ENCODE results near the gene PLOD1. TPM values are rescaled to one million over a fixed set of nuclear protein-coding genes. Genes with fewer than 3 reads are reported as not detected.

Gene PLOD1
- total and polyA plus RNA-seq, 8 donors = 20.0 to 55.2 (median 35.1) TPM

DNA sequence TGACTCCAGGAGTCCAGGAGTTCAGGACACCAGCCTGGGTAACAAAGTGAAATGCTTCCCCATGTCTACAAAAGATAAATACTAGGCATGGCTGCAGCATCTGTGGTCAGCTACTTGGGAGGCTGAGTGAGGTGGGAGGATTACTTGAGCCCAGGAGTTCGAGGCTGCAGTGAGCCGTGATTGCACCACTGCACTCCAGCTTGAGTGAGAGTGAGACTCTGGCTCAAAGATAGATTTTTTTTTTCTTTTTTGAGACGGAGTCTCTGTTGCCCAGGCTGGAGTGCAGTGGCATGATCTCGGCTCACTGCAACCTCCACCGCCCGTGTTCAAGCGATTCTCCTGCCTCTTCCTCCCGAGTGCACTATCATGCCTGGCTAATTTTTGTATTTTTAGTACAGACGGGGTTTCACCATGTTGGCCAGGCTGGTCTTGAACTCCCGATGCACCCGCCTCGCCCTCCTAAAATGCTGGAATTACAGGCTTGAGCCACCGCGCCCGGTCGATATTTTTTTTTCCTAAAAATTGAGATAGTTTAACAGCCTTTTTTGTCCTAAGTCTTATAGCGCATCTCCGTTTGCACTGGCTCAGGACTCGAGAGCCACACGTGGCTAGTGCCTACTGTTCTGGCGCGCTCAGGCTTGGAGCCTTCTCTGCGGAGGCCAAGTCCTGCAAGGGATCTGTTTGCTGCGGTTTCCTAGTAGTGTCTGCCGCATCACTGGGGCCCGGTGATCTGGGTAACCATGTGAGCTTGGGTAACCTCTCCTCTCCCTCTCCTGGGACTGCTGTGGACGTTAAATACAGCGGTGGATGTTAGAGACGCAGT is 44.7 kb downstream of the PLOD1 start:
- H3K27me3 ChIP-seq = no peaks in the 10 kb centered on the region
- DNase-seq (peak in 2 of 6 donors; percentile 54 to 70), FAIRE-seq (no peak), ATAC-seq (peak; percentile 4 to 18 (median 8))
- H3K9me3 ChIP-seq = no peaks in the 10 kb centered on the region
- H3K27ac ChIP-seq = peak overlapping the region; percentile 88 to 95 (median 92)
- peak overlapping the region in 3 of 4 donors; percentile 85 to 97 (median 92) for H3K4me3 ChIP-seq
- 48 to 52% methylated on average over 29 of the region's 29 CpGs for WGBS, 2 donors
- intact Hi-C loops (cut with DNase I) = no loop called here
- no peaks in the 10 kb centered on the region for H3K36me3 ChIP-seq
- TF ChIP-seq, protein P1, sequence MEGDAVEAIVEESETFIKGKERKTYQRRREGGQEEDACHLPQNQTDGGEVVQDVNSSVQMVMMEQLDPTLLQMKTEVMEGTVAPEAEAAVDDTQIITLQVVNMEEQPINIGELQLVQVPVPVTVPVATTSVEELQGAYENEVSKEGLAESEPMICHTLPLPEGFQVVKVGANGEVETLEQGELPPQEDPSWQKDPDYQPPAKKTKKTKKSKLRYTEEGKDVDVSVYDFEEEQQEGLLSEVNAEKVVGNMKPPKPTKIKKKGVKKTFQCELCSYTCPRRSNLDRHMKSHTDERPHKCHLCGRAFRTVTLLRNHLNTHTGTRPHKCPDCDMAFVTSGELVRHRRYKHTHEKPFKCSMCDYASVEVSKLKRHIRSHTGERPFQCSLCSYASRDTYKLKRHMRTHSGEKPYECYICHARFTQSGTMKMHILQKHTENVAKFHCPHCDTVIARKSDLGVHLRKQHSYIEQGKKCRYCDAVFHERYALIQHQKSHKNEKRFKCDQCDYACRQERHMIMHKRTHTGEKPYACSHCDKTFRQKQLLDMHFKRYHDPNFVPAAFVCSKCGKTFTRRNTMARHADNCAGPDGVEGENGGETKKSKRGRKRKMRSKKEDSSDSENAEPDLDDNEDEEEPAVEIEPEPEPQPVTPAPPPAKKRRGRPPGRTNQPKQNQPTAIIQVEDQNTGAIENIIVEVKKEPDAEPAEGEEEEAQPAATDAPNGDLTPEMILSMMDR (IDR thresholded peaks at IDR 0.05) = no peak
- H3K4me1 ChIP-seq = peaks cover 4 to 26% (median 6%) of the 10 kb centered on the region in 3 donors

DNA sequence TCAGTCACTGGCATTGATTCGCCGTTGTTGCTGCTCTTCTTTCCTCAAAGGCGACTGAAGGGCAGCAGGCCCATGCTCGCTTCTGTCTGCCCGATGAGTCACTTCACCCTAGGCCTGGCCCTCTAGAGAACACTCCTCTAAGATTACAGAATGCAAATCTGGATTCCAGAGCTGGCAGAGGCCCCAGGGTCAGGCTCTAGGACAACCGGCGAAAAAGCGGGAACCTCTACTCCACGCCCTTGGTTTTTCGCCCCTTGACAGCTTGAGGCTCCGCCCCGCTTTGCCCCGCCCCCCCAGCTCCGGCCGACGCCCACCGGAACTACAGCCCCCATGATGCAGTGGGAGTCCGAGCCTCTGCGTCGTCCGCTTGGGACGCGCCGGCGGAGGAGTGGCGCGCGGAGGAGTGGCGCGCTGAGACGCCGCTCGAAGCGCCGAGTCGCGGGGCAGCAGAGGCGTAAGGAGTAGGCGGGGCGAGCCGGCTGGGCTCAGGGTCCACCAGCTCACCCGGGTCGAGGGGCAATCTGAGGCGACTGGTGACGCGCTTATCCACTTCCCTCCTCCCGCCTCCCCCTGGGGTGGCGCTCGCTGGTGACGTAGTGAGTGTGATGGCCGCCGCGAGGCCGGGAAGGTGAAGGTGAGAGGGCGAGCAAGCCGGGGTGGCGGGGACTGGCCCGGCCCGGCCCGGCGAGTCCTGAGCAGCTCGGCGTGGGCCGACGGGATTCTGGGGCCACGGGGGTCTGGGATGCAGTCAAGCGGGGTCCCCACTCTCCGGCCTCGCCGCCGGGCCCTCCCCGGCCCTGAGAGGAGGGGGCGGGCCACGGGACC is 45.5 kb downstream of the PLOD1 start, which contains the start of gene MFN2:
TSS of gene MFN2 (plus strand) at position 594 of the 825 bp plus-strand sequence. CDS start 8,725 bp downstream, outside the sequence.
- WGBS, 2 donors = 0 to 1% methylated on average over 69 to 74 of the region's 74 CpGs
- Histone ChIP-seq H3K9me3 (no peaks in the 10 kb centered on the region), H3K27me3 (no peaks in the 10 kb centered on the region), H3K4me1 (peaks cover 4 to 26% (median 6%) of the 10 kb centered on the region in 3 donors), H3K4me3 (peak within 1 kb of the TSS; percentile 85 to 98 (median 94)), H3K27ac (peak within 1 kb of the TSS; percentile 88 to 95 (median 92)), H3K36me3 (no peaks in the 10 kb centered on the region)
- DNase-seq = peak; percentile 94 to 98 (median 97)
- FAIRE-seq = peak; percentile 41
- TF ChIP-seq, protein P1 (IDR thresholded peaks at IDR 0.05) = no peak
- peak; percentile 93 to 97 (median 94) for ATAC-seq
- intact Hi-C loops (cut with DNase I) = loop anchor here in 1 of 3 donors (10.0 kb wide), 1 partner anchor 145 kb away; no protein-coding TSS in a partner anchor

DNA sequence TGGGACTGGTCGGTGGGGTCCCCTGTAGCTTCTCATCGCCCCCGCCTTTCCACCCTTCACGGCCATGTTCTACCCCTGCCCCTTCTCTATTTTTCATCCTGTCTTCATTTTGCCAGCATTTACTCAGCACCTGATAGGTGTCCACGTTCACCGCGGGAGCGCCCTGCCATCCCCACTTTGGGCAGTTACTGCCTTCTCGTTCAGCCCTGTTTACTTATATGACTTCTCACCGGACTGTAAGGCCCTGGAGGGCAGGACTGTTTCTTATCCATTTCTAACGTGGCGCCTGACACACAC is 46.1 kb downstream of the PLOD1 start:
- intact Hi-C loops (cut with DNase I) = loop anchor here in 1 of 3 donors (10.0 kb wide), 1 partner anchor 146 kb away; no protein-coding TSS in a partner anchor
- H3K27me3 ChIP-seq = no peaks in the 10 kb centered on the region
- H3K4me3 ChIP-seq = peak overlapping the region; percentile 85 to 98 (median 94)
- 0 to 1% methylated on average over 12 of the region's 12 CpGs for WGBS, 2 donors
- peak in 1 of 4 donors; percentile 0 for ATAC-seq
- no peak for FAIRE-seq
- H3K36me3 ChIP-seq = no peaks in the 10 kb centered on the region
- TF ChIP-seq, protein P1 (IDR thresholded peaks at IDR 0.05) = no peak
- peaks cover 4 to 26% (median 6%) of the 10 kb centered on the region in 3 donors for H3K4me1 ChIP-seq
- H3K9me3 ChIP-seq = no peaks in the 10 kb centered on the region
- no peak for DNase-seq
- H3K27ac ChIP-seq = peak overlapping the region; percentile 88 to 95 (median 92)

- DNase-seq (no peak), ATAC-seq (no peak), FAIRE-seq (no peak)
- Histone ChIP-seq H3K4me3 (peak overlapping the region in 2 of 4 donors; percentile 92 to 97), H3K36me3 (peaks cover 0 to 5% (median 0%) of the 10 kb centered on the region in 3 donors), H3K27me3 (no peaks in the 10 kb centered on the region), H3K9me3 (no peaks in the 10 kb centered on the region), H3K4me1 (peaks cover 4 to 26% (median 6%) of the 10 kb centered on the region in 3 donors), H3K27ac (no peak overlapping the region)
- intact Hi-C loops (cut with DNase I) = loop anchor here in 1 of 3 donors (10.0 kb wide), 1 partner anchor 147 kb away; no protein-coding TSS in a partner anchor
- TF ChIP-seq, protein P1 (IDR thresholded peaks at IDR 0.05) = no peak
- WGBS, 2 donors = 78 to 83% methylated on average over 13 of the region's 13 CpGs
Observed at GRCh38 chr1:11981378-11982009, 47.0 kb downstream of the PLOD1 start.
